ENCODE data around the gene ACD.

The ACD gene

GRCh38 chr16:67702130-67702529 is 42.1 kb upstream of the ACD start:
- H3K9me3 ChIP-seq (ENCODE audit: control insufficient read depth, insufficient read depth, low read depth, low read length): no peaks in the 10 kb centered on the region
- TF ChIP-seq SP7 (tag by site-specific recombination; IDR thresholded peaks at IDR 0.05) (no peak), ZBTB6 (tag by site-specific recombination; IDR thresholded peaks at IDR 0.05) (no peak), ZNF140 (tag by site-specific recombination; IDR thresholded peaks at IDR 0.05) (no peak), ZNF791 (tag by site-specific recombination; IDR thresholded peaks at IDR 0.05) (no peak), FEZF1 (tag by site-specific recombination; IDR thresholded peaks at IDR 0.05) (no peak), ZNF423 (tag by site-specific recombination; IDR thresholded peaks at IDR 0.05) (no peak), ZNF677 (tag by site-specific recombination; IDR thresholded peaks at IDR 0.05) (no peak), SCRT2 (tag by site-specific recombination; IDR thresholded peaks at IDR 0.05) (no peak), ZNF391 (tag by site-specific recombination; IDR thresholded peaks at IDR 0.05; ENCODE audit: borderline replicate concordance, low read depth) (no peak), ZNF133 (tag by site-specific recombination; IDR thresholded peaks at IDR 0.05) (no peak), ZNF335 (tag by site-specific recombination; conservative IDR thresholded peaks at IDR 0.05) (no peak), ZNF610 (tag by site-specific recombination; IDR thresholded peaks at IDR 0.05; ENCODE audit: borderline replicate concordance) (no peak), BCL11A (tag by site-specific recombination; IDR thresholded peaks at IDR 0.05; ENCODE audit: low read depth) (no peak)
- peaks cover 4% of the 10 kb centered on the region; the same call in 1 of the 2 replicates for H3K4me1 ChIP-seq (ENCODE audit: control insufficient read depth, insufficient read depth, low read length)
- peaks cover 0 to 5% of the 10 kb centered on the region in 2 experiments; a peak in 2 of 3 replicates for H3K36me3 ChIP-seq (ENCODE audit: control insufficient read depth in 2 of 2, insufficient read depth in 1 of 2, low read length in 2 of 2)
- no peak overlapping the region for H3K4me3 ChIP-seq (ENCODE audit: low read depth, low read length)
- POLR2A ChIA-PET: no interaction called here
- CTCF ChIA-PET: interaction anchor here (0.6 to 0.7 kb wide), 2 partner anchors 38 to 463 kb away, joined by 4 to 5 read pairs; no protein-coding TSS in a partner anchor
- no peak overlapping the region for H3K27ac ChIP-seq (ENCODE audit: extremely low read depth, low read depth, low read length)

- Histone ChIP-seq H3K4me3 (ENCODE audit: low read depth, low read length) (no peak overlapping the region), H3K27ac (ENCODE audit: extremely low read depth, low read depth, low read length) (no peak overlapping the region), H3K36me3 (ENCODE audit: control insufficient read depth in 2 of 2, insufficient read depth in 1 of 2, low read length in 2 of 2) (peaks cover 0 to 5% of the 10 kb centered on the region in 2 experiments; a peak in 2 of 3 replicates), H3K9me3 (ENCODE audit: control insufficient read depth, insufficient read depth, low read depth, low read length) (no peaks in the 10 kb centered on the region), H3K4me1 (ENCODE audit: control insufficient read depth, insufficient read depth, low read length) (peaks cover 4% of the 10 kb centered on the region; the same call in 1 of the 2 replicates)
- CTCF ChIA-PET: no interaction called here
- no peak for TF ChIP-seq REPIN1 (tag by site-specific recombination; IDR thresholded peaks at IDR 0.05; ENCODE audit: low read depth)
- no peak for TF ChIP-seq ZNF157 (tag by site-specific recombination; IDR thresholded peaks at IDR 0.05)
- POLR2A ChIA-PET: interaction anchor here (0.7 kb wide), 1 partner anchor 80 kb away, joined by 5 read pairs; no protein-coding TSS in a partner anchor
Observed at GRCh38 chr16:67701420-67701819, 41.4 kb upstream of the ACD start.

- TF ChIP-seq ZNF645 (tag by site-specific recombination; IDR thresholded peaks at IDR 0.05) (no peak), ZNF223 (tag by site-specific recombination; IDR thresholded peaks at IDR 0.05) (no peak), ZNF544 (tag by site-specific recombination; IDR thresholded peaks at IDR 0.05) (no peak), ZNF391 (tag by site-specific recombination; IDR thresholded peaks at IDR 0.05; ENCODE audit: borderline replicate concordance, low read depth) (no peak), ZNF157 (tag by site-specific recombination; IDR thresholded peaks at IDR 0.05) (no peak), ZNF776 (tag by site-specific recombination; IDR thresholded peaks at IDR 0.05; ENCODE audit: borderline replicate concordance) (no peak)
- Histone ChIP-seq H3K4me3 (ENCODE audit: low read depth, low read length) (no peak overlapping the region), H3K27ac (ENCODE audit: extremely low read depth, low read depth, low read length) (no peak overlapping the region), H3K9me3 (ENCODE audit: control insufficient read depth, insufficient read depth, low read depth, low read length) (no peaks in the 10 kb centered on the region), H3K4me1 (ENCODE audit: control insufficient read depth, insufficient read depth, low read length) (no peaks in the 10 kb centered on the region), H3K36me3 (ENCODE audit: control insufficient read depth in 2 of 2, insufficient read depth in 1 of 2, low read length in 2 of 2) (peaks cover 0 to 5% of the 10 kb centered on the region in 2 experiments; a peak in 2 of 3 replicates)
- POLR2A ChIA-PET: no interaction called here
- CTCF ChIA-PET: no interaction called here
Observed at GRCh38 chr16:67699265-67699664, 39.2 kb upstream of the ACD start.

All from HEK293 (cell line).